ENCODE measurements around the gene TMEM165. TPM values are rescaled to one million over a fixed set of nuclear protein-coding genes. Genes with fewer than 3 reads are reported as not detected.
A peak's percentile ranks its signal among the peaks of the same experiment; 100 is the strongest.

The TMEM165 gene
- total RNA-seq: 100 to 1,000 TPM in 2 of 3 donors, 10 to 100 TPM in 1; 86.9 to 113 (median 102) TPM
- total RNA-seq (2013): 95.6 TPM

DNA sequence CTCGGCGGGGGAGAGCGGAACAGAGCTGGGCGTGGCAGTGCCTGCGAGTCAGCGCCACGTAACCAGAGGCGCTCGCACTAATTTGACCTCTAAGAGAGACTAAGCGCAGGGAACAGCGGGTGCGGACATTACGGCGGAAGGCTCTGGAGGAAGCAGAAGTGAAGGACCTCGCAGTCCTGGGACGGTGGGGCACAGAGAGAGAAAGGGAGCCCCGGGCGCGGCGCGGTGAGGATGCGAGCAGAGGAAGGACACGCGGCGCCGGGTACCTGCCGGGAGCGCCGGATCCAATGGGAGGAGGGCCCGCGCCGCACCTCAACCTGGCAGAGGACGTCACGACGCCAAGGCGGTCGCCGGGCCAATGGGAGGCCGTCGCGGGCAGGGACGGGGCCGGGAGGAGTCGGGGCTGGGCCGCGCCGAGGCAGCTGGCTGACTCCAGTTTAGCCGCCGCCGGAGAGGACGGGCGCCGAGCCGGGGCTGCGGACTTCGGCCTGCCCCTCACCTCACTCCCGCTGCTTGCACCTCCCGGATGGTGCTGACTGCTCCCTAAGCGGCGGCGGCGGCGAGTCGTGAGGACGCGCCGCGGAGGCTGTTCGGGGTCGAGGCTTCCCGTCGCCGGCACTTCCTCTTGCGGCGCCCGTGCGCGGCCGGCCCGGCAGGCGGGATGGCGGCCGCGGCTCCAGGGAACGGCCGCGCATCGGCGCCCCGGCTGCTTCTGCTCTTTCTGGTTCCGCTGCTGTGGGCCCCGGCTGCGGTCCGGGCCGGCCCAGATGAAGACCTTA is at the start of gene TMEM165:
Gene TMEM165 (plus strand): TSS at position 429 of the 779 bp plus-strand sequence. CDS start 233 bp downstream, at position 662.
- H3K27me3 Mint-ChIP-seq (ENCODE audit: low read depth in 2 of 2): no peaks in the 10 kb centered on the region
- peak; percentile 83 to 93 for DNase-seq
- intact Hi-C loops (cut with micrococcal nuclease): loop anchor here (1.0 kb wide), 2 partner anchors 49 to 151 kb away; partner anchors contain the start of genes CLOCK and SRD5A3
- Histone ChIP-seq H3K27me3 (ENCODE audit: control insufficient read depth, insufficient read depth, low read length) (no peaks in the 10 kb centered on the region), H3K9me3 (ENCODE audit: control insufficient read depth, insufficient read depth, low read length) (no peaks in the 10 kb centered on the region), H3K4me3 (ENCODE audit: low read length) (peak within 1 kb of the TSS; percentile 71), H3K4me1 (ENCODE audit: control insufficient read depth, insufficient read depth, low read length) (peaks cover 23% of the 10 kb centered on the region), H3K36me3 (ENCODE audit: control insufficient read depth, insufficient read depth, low read length) (peaks cover under 1% of the 10 kb centered on the region), H3K27ac (ENCODE audit: low read length) (peak within 1 kb of the TSS; percentile 92)
- H3K9me3 Mint-ChIP-seq: no peaks in the 10 kb centered on the region
- ATAC-seq: peak; percentile 86 to 93 (median 90)
- peak within 1 kb of the TSS; percentile 97 for H3K4me3 Mint-ChIP-seq
- TF ChIP-seq, protein P1, sequence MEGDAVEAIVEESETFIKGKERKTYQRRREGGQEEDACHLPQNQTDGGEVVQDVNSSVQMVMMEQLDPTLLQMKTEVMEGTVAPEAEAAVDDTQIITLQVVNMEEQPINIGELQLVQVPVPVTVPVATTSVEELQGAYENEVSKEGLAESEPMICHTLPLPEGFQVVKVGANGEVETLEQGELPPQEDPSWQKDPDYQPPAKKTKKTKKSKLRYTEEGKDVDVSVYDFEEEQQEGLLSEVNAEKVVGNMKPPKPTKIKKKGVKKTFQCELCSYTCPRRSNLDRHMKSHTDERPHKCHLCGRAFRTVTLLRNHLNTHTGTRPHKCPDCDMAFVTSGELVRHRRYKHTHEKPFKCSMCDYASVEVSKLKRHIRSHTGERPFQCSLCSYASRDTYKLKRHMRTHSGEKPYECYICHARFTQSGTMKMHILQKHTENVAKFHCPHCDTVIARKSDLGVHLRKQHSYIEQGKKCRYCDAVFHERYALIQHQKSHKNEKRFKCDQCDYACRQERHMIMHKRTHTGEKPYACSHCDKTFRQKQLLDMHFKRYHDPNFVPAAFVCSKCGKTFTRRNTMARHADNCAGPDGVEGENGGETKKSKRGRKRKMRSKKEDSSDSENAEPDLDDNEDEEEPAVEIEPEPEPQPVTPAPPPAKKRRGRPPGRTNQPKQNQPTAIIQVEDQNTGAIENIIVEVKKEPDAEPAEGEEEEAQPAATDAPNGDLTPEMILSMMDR (IDR thresholded peaks at IDR 0.05): no peak
- H3K36me3 Mint-ChIP-seq: no peaks in the 10 kb centered on the region
- WGBS (ENCODE audit: insufficient coverage): under 1% methylated on average over 95 of the region's 95 CpGs
- peaks cover 39% of the 10 kb centered on the region in 2 donors for H3K4me1 Mint-ChIP-seq
- H3K27ac Mint-ChIP-seq: peak within 1 kb of the TSS; percentile 95 to 97

DNA sequence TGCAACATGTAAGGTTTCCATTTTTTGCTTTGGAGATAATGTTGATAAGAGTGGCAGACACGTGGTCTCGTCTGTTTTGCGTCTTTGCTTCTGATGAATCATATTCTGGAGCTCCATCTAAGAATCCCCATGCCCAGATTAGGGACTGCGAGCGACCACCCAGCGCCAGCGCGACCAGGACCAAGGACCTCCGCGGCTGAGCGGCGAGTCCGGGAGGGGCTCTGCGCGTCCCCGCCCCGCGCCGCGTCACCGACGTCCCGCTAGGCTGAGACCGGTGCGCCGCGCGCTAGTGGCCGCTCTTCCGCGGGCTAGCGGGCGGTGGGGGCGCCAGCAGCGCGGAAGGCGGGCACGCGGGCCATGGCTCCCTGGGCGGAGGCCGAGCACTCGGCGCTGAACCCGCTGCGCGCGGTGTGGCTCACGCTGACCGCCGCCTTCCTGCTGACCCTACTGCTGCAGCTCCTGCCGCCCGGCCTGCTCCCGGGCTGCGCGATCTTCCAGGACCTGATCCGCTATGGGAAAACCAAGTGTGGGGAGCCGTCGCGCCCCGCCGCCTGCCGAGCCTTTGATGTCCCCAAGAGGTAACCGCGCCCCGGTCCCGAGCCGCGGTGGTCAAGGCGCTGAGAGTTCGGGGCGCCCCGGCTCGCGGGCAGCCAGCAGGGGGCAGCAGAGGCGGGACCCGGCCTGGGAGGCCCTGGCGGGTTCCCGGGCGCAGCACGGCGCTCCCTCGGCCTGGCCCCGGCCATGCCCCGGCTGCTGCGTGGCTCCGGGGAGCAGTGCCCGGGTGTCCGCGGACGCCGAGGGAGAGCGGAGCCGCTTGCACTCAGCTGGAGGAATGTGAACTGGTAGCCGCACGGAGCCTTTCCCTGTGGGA is 49.5 kb upstream of the TMEM165 start, which contains the start of gene SRD5A3:
Gene SRD5A3 (plus strand): TSS at position 263 of the 871 bp plus-strand sequence. CDS start 95 bp downstream, at position 358.
- H3K4me1 Mint-ChIP-seq: peaks cover 0 to 10% of the 10 kb centered on the region in 2 donors
- H3K27me3 ChIP-seq (ENCODE audit: control insufficient read depth, insufficient read depth, low read length): no peaks in the 10 kb centered on the region
- WGBS (ENCODE audit: insufficient coverage): under 1% methylated on average over 95 of the region's 95 CpGs
- DNase-seq: peak; percentile 80 to 85
- no peaks in the 10 kb centered on the region for H3K36me3 ChIP-seq (ENCODE audit: control insufficient read depth, insufficient read depth, low read length)
- TF ChIP-seq, protein P1 (IDR thresholded peaks at IDR 0.05): peak; percentile 99
- no peaks in the 10 kb centered on the region for H3K27me3 Mint-ChIP-seq (ENCODE audit: low read depth in 2 of 2)
- ATAC-seq: peak; percentile 89 to 95 (median 89)
- H3K36me3 Mint-ChIP-seq: no peaks in the 10 kb centered on the region
- intact Hi-C loops (cut with micrococcal nuclease): loop anchor here (1.0 to 10.0 kb wide), 4 partner anchors 49 to 521 kb away; partner anchors contain the start of genes CLOCK and TMEM165
- peak within 1 kb of the TSS; percentile 77 for H3K4me3 ChIP-seq (ENCODE audit: low read length)
- no peaks in the 10 kb centered on the region for H3K9me3 ChIP-seq (ENCODE audit: control insufficient read depth, insufficient read depth, low read length)
- H3K9me3 Mint-ChIP-seq: no peaks in the 10 kb centered on the region
- H3K4me3 Mint-ChIP-seq: peak within 1 kb of the TSS; percentile 94
- H3K27ac ChIP-seq (ENCODE audit: low read length): peak within 1 kb of the TSS; percentile 87
- H3K27ac Mint-ChIP-seq: peak within 1 kb of the TSS; percentile 82 to 87
- H3K4me1 ChIP-seq (ENCODE audit: control insufficient read depth, insufficient read depth, low read length): peaks cover 9% of the 10 kb centered on the region

DNA sequence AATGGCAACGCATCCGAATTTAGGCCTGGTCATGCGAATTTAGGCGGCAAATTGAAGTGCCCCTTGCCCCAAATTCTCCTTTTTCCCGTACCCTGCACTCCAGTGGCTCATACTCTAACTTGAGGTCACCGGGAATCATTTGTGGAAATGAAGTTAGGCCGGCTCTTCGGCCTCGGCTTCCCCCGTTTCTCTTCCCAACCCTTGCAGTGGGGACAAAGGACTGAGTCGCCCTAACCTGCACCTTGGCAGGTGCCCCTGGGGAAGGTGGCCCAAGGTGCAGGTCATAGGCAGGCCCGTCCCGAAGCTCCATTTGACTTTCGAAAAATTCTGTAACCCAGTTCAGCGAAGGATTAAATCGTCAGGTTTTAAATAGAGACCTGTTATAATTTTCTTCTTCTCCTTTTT is 48.9 kb upstream of the TMEM165 start:
- no peaks in the 10 kb centered on the region for H3K36me3 ChIP-seq (ENCODE audit: control insufficient read depth, insufficient read depth, low read length)
- H3K27me3 Mint-ChIP-seq (ENCODE audit: low read depth in 2 of 2): no peaks in the 10 kb centered on the region
- H3K27ac Mint-ChIP-seq: peak overlapping the region in 1 of 2 donors; percentile 87
- H3K4me3 ChIP-seq (ENCODE audit: low read length): peak overlapping the region; percentile 77
- H3K27ac ChIP-seq (ENCODE audit: low read length): peak overlapping the region; percentile 82
- intact Hi-C loops (cut with micrococcal nuclease): loop anchor here (1.0 to 10.0 kb wide), 4 partner anchors 48 to 520 kb away; partner anchors contain the start of genes CLOCK and TMEM165
- TF ChIP-seq, protein P1 (IDR thresholded peaks at IDR 0.05): no peak
- peaks cover 9% of the 10 kb centered on the region for H3K4me1 ChIP-seq (ENCODE audit: control insufficient read depth, insufficient read depth, low read length)
- H3K9me3 Mint-ChIP-seq: no peaks in the 10 kb centered on the region
- peak overlapping the region; percentile 68 for H3K4me3 Mint-ChIP-seq
- H3K9me3 ChIP-seq (ENCODE audit: control insufficient read depth, insufficient read depth, low read length): no peaks in the 10 kb centered on the region
- DNase-seq (no peak), ATAC-seq (no peak)
- no peaks in the 10 kb centered on the region for H3K27me3 ChIP-seq (ENCODE audit: control insufficient read depth, insufficient read depth, low read length)
- no peaks in the 10 kb centered on the region for H3K36me3 Mint-ChIP-seq
- WGBS (ENCODE audit: insufficient coverage): 48% methylated on average over 16 of the region's 16 CpGs
- H3K4me1 Mint-ChIP-seq: peaks cover 0 to 10% of the 10 kb centered on the region in 2 donors

All from natural killer cell (primary cell).